GM19193 (cell line): ENCODE results near the gene PRPF6.

Source experiments
- POLR2A ChIP-seq: IDR thresholded peaks from 4 replicates; pipeline ENCODE4 v1.6.1; 2011; ENCODE audit not compliant: insufficient read depth, insufficient read length; ENCODE audit errors: extremely low read depth

The PRPF6 gene

DNA sequence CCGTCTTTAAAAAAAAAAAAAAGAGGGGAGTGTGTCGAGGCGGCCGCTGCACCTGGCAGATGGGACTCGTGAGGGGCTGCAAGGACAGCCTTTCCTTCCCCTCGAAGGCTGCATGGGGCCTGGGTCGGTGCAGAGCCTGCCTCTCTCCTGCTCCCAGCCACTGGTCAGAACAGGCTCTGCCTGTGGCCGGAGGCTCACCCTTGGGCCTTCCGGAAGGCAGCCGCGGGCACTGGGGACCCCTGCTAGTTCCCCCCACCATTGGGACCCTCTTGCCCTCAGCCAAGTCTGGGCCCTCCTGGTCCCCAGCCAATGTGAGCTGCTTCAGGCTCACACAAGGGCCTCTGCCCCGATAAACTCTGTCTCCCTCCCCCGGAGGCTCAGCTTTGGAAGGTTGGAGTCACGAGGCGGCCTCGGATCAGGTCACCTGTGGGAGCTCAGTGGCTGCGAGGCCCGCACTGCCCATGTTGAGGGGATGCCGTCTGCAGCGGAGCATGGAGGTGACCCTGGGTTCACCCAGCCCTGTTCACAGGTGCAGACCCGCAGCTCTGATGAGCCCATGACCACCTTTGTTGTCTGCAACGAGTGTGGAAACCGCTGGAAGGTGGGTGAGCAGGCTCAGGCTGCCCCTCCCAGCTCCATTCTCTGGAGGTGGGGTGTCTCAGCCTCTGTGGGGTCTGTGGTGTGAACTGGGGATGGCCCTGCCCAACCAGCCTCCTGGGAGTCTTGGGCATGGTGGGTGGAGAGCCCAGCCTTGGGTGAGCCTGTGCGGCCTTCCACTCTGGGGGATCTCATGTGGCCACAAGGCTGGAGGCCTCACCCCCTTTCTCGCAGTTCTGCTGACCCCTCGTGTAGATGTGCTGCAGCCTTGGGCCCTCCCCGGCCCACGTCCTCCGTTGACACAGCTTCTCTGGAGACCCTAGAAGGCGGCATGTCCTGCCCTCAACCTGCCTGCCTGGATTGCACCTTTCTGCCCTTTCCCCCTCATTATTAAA, 90.7 kb downstream of the PRPF6 start:
- peak; percentile 30 for TF ChIP-seq POLR2A

DNA sequence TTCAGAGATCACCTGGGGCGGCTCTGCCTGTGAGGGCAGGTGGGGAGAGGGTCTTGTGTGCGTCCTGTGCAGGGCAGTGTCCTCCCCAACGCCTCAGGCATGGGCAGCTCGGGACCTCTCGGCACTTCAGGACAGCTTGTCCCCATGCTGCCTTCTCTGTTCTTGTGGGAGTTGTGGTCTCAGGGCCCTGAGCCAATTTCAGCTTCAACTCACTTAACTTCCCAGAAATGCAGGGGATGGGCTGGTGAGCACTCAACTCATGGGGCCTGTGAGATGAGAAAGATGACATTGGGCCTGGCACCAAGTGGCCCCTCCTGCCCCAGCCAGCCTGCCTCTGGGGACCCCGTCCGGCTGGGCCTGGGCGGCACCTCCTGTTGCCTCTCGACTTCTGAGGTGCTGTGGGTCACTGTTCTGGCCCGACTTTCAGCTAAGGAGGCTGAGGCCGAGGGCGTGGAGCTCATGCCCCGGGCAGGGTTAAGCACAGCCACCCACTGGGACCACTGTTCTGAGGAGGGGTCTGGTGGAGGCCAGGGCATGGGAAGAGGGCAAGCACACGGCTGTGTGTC, 91.6 kb downstream of the PRPF6 start:
- TF ChIP-seq POLR2A: no peak

DNA sequence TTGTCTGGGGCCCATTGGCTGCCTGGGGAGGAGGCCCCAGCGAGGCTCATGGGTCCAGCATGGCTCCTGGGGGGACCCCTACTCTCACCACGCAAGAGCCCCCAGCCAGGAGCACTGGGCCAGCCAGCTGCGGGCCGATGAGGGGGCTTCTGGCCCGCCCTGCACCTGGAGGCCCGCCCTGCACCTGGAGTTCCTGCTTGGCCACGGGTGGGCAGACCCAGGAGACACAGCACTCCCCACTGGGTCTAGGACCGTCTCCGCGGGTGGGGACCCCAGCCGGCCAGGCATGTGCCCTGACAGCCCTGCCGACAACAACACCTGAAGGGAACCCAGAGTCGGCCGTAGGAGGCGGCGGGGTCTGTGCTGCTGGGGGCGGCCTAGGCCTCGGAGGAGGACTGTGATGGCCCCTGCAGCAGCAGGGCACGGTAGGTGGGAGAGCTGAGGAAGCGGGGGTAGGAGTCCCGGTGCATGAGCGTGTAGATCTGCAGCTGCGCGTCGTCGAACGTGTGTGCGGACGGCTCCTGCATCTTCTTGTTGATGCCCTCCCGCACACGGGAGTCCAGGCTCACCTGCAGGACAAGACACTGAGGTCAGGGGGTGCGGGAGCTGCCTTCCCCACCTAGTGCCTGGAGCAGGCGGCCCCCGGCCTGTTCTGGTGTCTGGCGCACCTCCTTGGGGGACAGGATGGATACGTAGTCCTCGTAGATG, 92.7 kb downstream of the PRPF6 start:
- no peak for TF ChIP-seq POLR2A

DNA sequence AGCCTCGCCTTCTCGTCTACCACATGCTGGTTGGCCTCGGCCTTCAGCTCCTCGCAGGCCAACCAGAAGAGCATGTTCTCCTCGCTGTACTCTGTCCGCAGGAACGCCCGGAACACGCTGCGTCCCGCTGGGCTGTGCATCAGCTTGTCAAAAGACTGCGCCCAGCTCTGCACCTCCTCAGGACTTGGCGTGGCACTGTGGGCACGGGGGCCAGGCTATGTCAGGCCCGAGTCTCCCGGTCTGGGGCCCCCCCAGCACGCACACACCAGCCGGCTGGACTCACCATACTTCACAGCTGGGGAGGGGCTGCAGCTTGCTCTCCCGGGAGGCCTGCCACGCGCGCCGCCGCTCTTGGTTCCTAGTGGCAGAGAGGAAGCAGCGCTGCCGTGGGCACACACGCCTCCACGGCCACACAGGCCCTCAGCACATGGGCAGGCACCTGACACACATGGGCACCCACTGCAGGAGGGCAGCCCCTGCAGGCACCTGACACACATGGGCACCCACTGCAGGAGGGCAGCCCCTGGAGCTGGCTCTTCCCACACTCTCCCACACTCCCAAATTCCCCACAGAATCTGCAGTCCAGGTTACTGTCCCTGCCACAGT, 93.4 kb downstream of the PRPF6 start:
- TF ChIP-seq POLR2A: no peak

DNA sequence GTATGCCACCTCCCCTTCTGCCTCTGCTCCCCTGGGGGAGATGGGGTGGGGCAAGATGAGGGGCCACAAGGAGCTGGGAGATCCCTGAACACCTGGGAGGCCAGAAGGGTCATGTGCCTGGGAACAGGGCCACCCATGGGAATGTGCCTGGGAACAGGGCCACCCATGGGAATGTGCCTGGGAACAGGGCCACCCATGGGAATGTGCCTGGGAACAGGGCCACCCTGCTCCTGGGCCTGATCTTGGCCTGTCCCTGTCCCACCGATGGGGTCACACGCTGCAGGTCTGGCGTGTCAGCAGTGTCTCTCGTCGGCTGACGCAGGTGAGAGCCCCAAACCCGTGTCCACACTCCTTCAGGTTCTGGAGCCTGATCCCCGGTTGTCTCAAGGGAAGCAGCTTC, 94.0 kb downstream of the PRPF6 start:
- no peak for TF ChIP-seq POLR2A

DNA sequence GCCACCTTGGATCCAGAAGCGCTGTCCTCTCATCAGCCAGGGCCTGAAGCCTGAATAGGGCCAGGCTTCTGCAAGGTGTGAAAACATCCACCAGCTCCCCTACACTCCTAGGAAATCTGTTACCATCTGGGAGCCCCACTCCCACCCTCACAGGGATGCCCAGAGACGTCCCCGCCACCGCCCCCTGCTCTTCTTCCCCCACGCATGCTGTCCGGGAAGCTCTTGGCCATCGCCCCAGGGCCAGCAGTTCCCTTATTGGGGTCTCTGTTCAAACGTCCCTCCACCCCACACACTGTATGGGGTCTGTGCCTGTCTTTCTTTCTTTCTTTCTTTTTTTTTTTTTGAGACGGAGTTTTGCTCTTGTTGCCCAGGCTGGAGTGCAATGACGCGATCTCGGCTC, 94.6 kb downstream of the PRPF6 start:
- TF ChIP-seq POLR2A: no peak

DNA sequence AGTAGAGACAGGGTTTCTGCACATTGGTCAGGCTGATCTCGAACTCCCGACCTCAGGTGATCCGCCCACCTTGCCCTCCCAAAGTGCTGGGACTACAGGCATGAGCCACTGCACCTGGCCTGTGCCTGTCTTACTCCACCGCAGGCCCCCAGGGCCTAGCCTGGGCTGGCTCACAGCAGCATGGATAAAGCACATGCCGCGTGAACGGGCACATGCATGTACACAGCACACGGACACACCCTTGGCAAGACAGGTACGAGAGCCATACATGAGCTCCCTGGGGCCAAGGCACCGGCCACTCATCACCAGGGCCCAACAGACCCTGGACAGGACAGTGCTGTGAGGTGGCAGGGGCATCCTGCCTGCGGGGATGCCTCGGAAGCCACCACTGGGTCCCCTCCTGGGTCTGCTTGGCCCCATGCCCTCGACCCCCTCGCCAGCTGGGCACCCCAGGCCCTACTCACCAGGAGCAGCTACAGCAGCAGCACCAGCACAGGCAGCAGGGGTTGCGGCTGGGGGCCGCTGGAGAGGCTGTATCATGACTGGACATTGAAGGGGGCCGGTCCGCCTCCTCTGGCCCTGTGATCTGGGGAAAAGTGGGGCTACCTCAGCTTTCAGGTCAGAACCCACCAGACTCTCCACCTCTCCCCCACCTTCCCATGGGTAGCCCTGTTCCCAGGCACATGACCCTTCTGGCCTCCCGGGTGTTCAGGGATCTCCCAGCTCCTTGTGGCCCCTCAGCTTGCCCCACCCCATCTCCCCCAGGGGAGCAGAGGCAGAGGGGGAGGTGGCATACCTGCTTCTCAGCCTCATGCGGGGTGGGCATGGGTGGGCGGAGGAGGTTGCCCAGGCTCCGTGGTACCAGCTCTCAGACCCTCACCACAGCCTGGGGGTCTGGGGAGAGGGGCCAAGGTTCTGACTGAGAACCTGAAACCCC, 95.4 kb downstream of the PRPF6 start:
- no peak for TF ChIP-seq POLR2A

DNA sequence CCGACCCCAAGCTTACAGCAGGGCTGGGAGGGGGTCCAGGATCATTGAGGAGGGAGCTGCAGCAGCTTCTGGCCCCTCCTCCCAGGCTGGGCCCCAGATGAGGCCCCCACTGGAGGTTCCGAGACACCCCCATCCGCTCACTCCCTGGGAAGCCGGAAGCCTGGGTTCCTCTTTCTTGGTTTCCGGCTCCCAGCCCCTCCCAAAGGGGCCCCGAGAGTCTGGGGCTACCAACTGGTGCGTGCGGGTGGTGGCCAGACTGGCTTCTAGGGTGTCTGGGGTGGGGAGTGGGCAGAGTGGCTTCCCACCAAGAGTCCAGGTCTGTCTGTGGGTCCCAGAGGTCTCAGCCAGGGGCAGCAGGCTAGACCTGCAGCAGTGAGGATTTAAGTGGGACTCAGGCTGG, 96.2 kb downstream of the PRPF6 start:
- TF ChIP-seq POLR2A: peak; percentile 23

DNA sequence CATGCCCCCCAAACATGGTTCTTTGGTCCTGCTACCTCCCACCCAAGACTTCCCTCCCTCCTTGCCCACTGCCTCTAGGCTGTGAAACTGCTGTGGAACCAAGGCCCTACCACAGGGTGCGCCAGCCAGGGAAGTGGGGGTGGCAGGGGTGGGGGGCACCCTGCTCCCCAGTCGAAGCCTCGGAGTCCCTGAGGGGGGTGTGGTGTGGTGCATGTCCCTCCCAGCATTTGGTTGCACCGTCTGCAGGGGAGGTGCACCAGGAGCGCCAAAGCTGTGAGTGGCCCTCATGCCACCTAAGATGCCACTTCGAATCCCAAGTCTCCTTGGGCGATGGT, 96.6 kb downstream of the PRPF6 start:
- TF ChIP-seq POLR2A: no peak

DNA sequence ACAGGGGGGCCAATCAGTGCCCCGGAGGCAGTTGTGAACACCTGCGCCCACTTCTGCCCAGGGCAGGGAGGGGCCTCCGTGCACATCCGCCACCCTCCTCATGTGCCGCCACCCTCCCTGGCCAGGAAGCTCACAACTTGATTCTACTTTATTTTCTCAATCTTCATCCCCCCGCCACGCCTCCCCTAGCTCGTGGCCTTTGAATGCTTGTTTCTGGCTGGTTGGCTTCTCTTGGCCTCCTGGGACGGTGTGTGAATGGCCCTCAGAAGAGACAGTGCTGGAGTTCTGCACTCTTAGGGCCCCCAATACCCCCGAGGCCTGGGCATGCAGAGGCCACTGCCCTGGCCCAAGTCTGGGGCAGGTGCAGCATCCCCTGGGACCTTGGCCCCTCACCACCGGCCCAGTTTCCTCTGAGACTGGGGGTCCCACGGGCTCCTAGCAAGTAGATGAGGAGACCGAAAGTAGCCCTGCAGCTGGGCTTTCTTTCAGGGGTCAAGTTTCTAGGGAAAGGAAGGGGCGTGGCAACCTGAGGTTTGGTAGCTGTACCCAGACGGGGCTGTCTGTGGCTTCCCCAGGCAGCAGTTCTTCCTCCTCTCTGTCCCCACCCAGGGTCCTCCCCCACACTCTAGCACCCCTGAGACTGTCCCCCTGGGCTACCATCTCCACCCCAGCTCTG, 97.1 kb downstream of the PRPF6 start:
- TF ChIP-seq POLR2A: no peak

DNA sequence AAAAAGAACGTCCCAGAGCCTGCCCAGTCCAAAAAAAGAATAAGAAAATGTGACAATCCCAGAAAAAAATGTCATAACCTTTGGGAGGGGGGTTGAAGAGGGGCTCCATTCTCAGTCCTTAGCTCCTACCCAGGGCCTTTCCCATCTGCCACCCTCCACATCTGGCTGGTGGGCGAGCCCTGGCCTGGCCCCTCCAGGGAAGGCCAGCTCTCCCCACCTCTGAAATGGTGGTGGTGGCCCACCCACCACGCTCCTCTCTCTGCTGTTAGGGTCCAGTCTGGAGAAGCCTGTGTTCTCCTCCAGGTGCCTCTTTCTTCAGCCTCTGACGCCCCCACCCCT, 98.0 kb downstream of the PRPF6 start:
- TF ChIP-seq POLR2A: no peak

DNA sequence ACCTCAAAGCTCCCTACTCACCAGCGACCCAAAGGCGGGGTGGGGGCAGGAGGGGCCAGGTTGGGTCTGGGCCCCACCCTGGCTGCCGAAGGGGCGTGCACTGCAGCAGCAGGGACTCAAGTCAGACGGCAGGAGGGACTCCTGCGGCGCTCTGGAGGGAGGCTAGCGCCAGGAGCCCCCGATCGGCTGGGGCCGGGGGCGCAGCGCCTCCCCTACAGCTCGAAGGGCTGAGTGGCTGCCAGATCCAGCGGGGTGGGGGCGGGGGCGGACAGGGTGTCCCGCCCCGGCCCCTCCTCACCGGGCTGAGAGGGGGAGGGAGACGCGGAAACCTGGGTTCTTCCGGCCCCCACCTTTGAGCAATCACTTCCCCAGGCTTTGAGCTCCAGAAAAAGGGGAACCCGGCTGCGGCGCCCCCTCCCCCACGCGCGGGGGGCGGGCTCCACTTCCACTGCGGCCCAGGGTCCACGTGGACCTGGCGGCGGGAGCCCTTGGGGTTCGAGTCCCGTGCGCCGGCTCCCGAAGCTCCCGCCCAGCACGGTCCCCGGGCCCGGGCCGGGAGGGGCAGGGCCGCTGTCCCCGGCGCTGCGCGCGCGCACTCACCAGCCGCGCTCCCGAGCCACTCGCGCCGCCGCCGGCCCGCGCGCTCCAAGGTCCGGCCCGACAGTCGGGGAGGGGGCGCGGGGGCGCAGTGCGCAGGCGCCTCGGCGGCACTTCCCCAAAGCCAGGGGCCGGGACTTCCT, 98.5 kb downstream of the PRPF6 start, which contains the start of gene RGS19:
Gene RGS19, minus strand, starts transcription at position 246 of the 740 bp plus-strand sequence. CDS start 2,632 bp downstream, outside the sequence.
- TF ChIP-seq POLR2A: peak; percentile 46
